ENCODE data around the gene PPIA. TPM values are rescaled to one million over a fixed set of nuclear protein-coding genes. Genes with fewer than 3 reads are reported as not detected.
A peak's percentile ranks its signal among the peaks of the same experiment; 100 is the strongest.

PPIA gene
- total and polyA plus RNA-seq, 2 donors (not counting 1 experiment from before 2014, with no cell fraction given) = 807 to 1,498 TPM

DNA sequence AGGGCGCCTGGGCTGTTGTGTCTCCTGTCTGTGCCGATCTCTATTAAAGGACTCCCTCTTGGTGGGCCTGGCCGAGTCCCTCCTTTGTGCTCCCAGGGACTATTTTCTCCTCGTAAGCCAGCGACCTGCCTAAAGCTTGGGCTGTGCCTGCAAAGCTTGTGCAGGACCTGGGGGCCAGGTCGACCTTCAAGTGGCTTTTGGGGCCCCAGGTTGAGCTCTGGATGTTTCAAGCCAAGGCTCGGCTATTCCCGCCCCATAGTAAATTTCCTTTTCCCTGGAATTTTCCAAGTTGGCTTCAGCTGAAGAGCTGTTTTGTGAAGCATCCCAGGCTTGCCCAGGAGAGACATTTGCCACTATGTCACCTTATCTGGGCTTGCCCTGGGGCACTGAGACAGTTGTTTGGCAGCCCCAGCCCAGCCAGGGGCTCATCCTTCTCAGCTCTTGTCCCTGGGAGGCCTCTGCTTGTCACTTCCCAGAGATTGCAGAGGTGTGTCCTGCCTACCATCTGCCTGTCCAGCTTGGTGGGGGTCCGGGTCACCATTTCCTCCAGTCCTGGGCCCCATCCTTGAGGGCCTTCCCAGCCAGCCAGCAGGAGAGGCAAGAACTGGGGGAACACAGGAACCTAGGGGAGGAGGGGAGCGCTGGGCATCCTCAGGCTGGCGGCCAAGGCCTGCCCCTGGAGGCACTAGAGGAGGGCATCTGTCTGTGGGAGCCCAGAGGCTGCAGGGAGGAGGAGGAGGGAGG is 27.7 kb upstream of the PPIA start:
- Histone ChIP-seq H3K4me1 (ENCODE audit: control insufficient read depth in 2 of 2, insufficient read depth in 2 of 2, low read length in 2 of 2) (peaks cover 31 to 62% of the 10 kb centered on the region in 2 donors), H3K4me3 (ENCODE audit: control extremely low read depth in 1 of 5, extremely low read depth in 1 of 5, insufficient read depth in 1 of 5, low read depth in 2 of 5, low read length in 4 of 5) (peak overlapping the region in 1 of 5 experiments; percentile 16), H2AFZ (ENCODE audit: insufficient read depth, low read depth, low read length, poor library complexity, severe bottlenecking) (peak overlapping the region; percentile 13), H3K9me3 (ENCODE audit: control extremely low read depth in 1 of 3, control insufficient read depth in 2 of 3, insufficient read depth in 1 of 3, low read length in 2 of 3) (peaks cover 0 to 6% (median 0%) of the 10 kb centered on the region in 3 donors), H3K36me3 (replicated peaks in 1 of 2; ENCODE audit: control extremely low read depth in 1 of 2, control insufficient read depth in 1 of 2, extremely low read depth in 1 of 2, insufficient read depth in 2 of 2, low read length in 1 of 2) (peaks cover 0 to 43% of the 10 kb centered on the region in 2 experiments), H4K20me1 (ENCODE audit: control insufficient read depth, insufficient read depth, low read length, poor library complexity, severe bottlenecking) (no peaks in the 10 kb centered on the region), H3K27ac (ENCODE audit: low read length in 2 of 2) (peak overlapping the region; percentile 73 to 77), H3K27me3 (replicated peaks in 1 of 4; ENCODE audit: control extremely low read depth in 1 of 4, control insufficient read depth in 3 of 4, insufficient read depth in 4 of 4, low read length in 3 of 4) (no peaks in the 10 kb centered on the region), H3K79me2 (ENCODE audit: control insufficient read depth, insufficient read depth, low read length) (no peaks in the 10 kb centered on the region), H3K4me2 (replicated peaks; ENCODE audit: low read depth, low read length, poor library complexity, severe bottlenecking) (peak overlapping the region; percentile 60), H3K9ac (ENCODE audit: low read length) (peak overlapping the region; percentile 10)
- TF ChIP-seq, protein P1, sequence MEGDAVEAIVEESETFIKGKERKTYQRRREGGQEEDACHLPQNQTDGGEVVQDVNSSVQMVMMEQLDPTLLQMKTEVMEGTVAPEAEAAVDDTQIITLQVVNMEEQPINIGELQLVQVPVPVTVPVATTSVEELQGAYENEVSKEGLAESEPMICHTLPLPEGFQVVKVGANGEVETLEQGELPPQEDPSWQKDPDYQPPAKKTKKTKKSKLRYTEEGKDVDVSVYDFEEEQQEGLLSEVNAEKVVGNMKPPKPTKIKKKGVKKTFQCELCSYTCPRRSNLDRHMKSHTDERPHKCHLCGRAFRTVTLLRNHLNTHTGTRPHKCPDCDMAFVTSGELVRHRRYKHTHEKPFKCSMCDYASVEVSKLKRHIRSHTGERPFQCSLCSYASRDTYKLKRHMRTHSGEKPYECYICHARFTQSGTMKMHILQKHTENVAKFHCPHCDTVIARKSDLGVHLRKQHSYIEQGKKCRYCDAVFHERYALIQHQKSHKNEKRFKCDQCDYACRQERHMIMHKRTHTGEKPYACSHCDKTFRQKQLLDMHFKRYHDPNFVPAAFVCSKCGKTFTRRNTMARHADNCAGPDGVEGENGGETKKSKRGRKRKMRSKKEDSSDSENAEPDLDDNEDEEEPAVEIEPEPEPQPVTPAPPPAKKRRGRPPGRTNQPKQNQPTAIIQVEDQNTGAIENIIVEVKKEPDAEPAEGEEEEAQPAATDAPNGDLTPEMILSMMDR (IDR thresholded peaks at IDR 0.05) = no peak
- Mint-ChIP-seq H3K9me3 (ENCODE audit: insufficient read depth) (no peaks in the 10 kb centered on the region), H3K4me1 (peaks cover 53% of the 10 kb centered on the region), H3K27me3 (no peaks in the 10 kb centered on the region), H3K27ac (peak overlapping the region; percentile 97), H3K4me3 (peak overlapping the region; percentile 76)
- ChIA-PET CTCF (interaction anchor here (0.7 to 4.0 kb wide), 9 partner anchors 18 to 368 kb away, joined by 3 to 37 read pairs (median 6); partner anchors contain the start of genes H2AZ2, TMED4 and ZMIZ2), POLR2A (interaction anchor here (0.7 to 3.1 kb wide), 9 partner anchors 18 to 162 kb away, joined by 3 to 29 read pairs (median 5); partner anchors contain the start of genes H2AZ2, OGDH, PPIA and PURB)
- no peak for ATAC-seq (ENCODE audit: low read depth)
- DNase-seq = no peak
- 79% methylated on average over 11 of the region's 11 CpGs for WGBS (ENCODE audit: insufficient coverage)
- intact Hi-C loops (cut with micrococcal nuclease) = loop anchor here (1.0 to 2.0 kb wide), 3 partner anchors 17 to 180 kb away; no protein-coding TSS in a partner anchor

DNA sequence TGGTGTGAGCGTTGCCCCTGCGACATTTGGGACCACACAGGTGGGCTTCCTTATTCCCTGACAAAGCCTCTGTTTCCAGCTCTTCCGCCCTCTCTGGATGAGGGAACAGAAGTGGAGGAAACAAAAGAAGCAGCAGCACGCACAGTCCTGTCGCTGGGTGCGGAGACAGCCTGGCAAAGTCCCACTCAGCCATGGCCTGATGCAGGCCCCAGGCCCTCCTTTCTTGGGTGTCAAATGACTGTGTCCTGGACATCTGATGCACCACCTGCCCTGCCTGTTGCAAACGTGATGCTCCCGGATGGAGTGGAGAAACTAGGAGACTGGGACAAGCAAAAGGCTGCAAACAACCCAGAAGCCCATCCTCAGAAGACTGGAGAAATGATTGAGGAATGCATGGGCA is 27.1 kb upstream of the PPIA start:
- Histone ChIP-seq H3K27ac (ENCODE audit: low read length in 2 of 2) (peak overlapping the region; percentile 73 to 77), H3K4me2 (replicated peaks; ENCODE audit: low read depth, low read length, poor library complexity, severe bottlenecking) (peak overlapping the region; percentile 50), H3K4me3 (ENCODE audit: control extremely low read depth in 1 of 5, extremely low read depth in 1 of 5, insufficient read depth in 1 of 5, low read depth in 2 of 5, low read length in 4 of 5) (no peak overlapping the region), H3K36me3 (replicated peaks in 1 of 2; ENCODE audit: control extremely low read depth in 1 of 2, control insufficient read depth in 1 of 2, extremely low read depth in 1 of 2, insufficient read depth in 2 of 2, low read length in 1 of 2) (peaks cover 0 to 37% of the 10 kb centered on the region in 2 experiments), H3K27me3 (replicated peaks in 1 of 4; ENCODE audit: control extremely low read depth in 1 of 4, control insufficient read depth in 3 of 4, insufficient read depth in 4 of 4, low read length in 3 of 4) (no peaks in the 10 kb centered on the region), H3K9me3 (ENCODE audit: control extremely low read depth in 1 of 3, control insufficient read depth in 2 of 3, insufficient read depth in 1 of 3, low read length in 2 of 3) (peaks cover 0 to 6% (median 0%) of the 10 kb centered on the region in 3 donors), H3K79me2 (ENCODE audit: control insufficient read depth, insufficient read depth, low read length) (no peaks in the 10 kb centered on the region), H3K9ac (ENCODE audit: low read length) (no peak overlapping the region), H4K20me1 (ENCODE audit: control insufficient read depth, insufficient read depth, low read length, poor library complexity, severe bottlenecking) (no peaks in the 10 kb centered on the region), H2AFZ (ENCODE audit: insufficient read depth, low read depth, low read length, poor library complexity, severe bottlenecking) (no peak overlapping the region), H3K4me1 (ENCODE audit: control insufficient read depth in 2 of 2, insufficient read depth in 2 of 2, low read length in 2 of 2) (peaks cover 31 to 62% of the 10 kb centered on the region in 2 donors)
- peak overlapping the region; percentile 97 for H3K27ac Mint-ChIP-seq
- intact Hi-C loops (cut with micrococcal nuclease) = loop anchor here (2.0 kb wide), 1 partner anchor 181 kb away; no protein-coding TSS in a partner anchor
- CTCF ChIA-PET = interaction anchor here (3.0 to 4.0 kb wide), 2 partner anchors 20 to 77 kb away, joined by 15 to 37 read pairs; partner anchors contain the start of genes H2AZ2 and ZMIZ2
- DNase-seq (no peak), ATAC-seq (ENCODE audit: low read depth) (no peak)
- no peak for TF ChIP-seq EZH2 (IDR thresholded peaks at IDR 0.05; ENCODE audit: borderline replicate concordance, insufficient read depth, low read depth, low read length, poor library complexity, severe bottlenecking)
- TF ChIP-seq, protein P1 (IDR thresholded peaks at IDR 0.05) = no peak
- POLR2A ChIA-PET = interaction anchor here (1.4 to 3.1 kb wide), 2 partner anchors 19 to 137 kb away, joined by 6 to 29 read pairs; partner anchors contain the start of gene ZMIZ2
- H3K27me3 Mint-ChIP-seq = no peaks in the 10 kb centered on the region
- H3K4me3 Mint-ChIP-seq = peak overlapping the region; percentile 51
- 94% methylated on average over 8 of the region's 8 CpGs for WGBS (ENCODE audit: insufficient coverage)
- H3K4me1 Mint-ChIP-seq = peaks cover 53% of the 10 kb centered on the region
- no peaks in the 10 kb centered on the region for H3K9me3 Mint-ChIP-seq (ENCODE audit: insufficient read depth)

Data from B cell (primary cell).